ENCODE measurements around the gene PIK3CG.

PIK3CG gene

DNA sequence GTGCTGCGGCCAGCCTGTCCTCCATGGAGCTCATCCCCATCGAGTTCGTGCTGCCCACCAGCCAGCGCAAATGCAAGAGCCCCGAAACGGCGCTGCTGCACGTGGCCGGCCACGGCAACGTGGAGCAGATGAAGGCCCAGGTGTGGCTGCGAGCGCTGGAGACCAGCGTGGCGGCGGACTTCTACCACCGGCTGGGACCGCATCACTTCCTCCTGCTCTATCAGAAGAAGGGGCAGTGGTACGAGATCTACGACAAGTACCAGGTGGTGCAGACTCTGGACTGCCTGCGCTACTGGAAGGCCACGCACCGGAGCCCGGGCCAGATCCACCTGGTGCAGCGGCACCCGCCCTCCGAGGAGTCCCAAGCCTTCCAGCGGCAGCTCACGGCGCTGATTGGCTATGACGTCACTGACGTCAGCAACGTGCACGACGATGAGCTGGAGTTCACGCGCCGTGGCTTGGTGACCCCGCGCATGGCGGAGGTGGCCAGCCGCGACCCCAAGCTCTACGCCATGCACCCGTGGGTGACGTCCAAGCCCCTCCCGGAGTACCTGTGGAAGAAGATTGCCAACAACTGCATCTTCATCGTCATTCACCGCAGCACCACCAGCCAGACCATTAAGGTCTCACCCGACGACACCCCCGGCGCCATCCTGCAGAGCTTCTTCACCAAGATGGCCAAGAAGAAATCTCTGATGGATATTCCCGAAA lies 2.7 kb downstream of the PIK3CG start:
- Histone ChIP-seq H3K27me3 (no peaks in the 10 kb centered on the region), H3K36me3 (no peaks in the 10 kb centered on the region), H3K9me3 (no peaks in the 10 kb centered on the region), H3K4me3 (no peak overlapping the region), H3K27ac (no peak overlapping the region), H3K4me1 (no peaks in the 10 kb centered on the region)
- intact Hi-C loops (cut with DNase I; ENCODE audit: low total_unique reads) = no loop called here
- no peak for DNase-seq
- TF ChIP-seq, protein P1, sequence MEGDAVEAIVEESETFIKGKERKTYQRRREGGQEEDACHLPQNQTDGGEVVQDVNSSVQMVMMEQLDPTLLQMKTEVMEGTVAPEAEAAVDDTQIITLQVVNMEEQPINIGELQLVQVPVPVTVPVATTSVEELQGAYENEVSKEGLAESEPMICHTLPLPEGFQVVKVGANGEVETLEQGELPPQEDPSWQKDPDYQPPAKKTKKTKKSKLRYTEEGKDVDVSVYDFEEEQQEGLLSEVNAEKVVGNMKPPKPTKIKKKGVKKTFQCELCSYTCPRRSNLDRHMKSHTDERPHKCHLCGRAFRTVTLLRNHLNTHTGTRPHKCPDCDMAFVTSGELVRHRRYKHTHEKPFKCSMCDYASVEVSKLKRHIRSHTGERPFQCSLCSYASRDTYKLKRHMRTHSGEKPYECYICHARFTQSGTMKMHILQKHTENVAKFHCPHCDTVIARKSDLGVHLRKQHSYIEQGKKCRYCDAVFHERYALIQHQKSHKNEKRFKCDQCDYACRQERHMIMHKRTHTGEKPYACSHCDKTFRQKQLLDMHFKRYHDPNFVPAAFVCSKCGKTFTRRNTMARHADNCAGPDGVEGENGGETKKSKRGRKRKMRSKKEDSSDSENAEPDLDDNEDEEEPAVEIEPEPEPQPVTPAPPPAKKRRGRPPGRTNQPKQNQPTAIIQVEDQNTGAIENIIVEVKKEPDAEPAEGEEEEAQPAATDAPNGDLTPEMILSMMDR (IDR thresholded peaks at IDR 0.05) = no peak

DNA sequence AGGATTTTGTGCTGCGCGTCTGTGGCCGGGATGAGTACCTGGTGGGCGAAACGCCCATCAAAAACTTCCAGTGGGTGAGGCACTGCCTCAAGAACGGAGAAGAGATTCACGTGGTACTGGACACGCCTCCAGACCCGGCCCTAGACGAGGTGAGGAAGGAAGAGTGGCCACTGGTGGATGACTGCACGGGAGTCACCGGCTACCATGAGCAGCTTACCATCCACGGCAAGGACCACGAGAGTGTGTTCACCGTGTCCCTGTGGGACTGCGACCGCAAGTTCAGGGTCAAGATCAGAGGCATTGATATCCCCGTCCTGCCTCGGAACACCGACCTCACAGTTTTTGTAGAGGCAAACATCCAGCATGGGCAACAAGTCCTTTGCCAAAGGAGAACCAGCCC lies 3.3 kb downstream of the PIK3CG start:
- Histone ChIP-seq H3K27me3 (no peaks in the 10 kb centered on the region), H3K4me1 (no peaks in the 10 kb centered on the region), H3K27ac (no peak overlapping the region), H3K9me3 (no peaks in the 10 kb centered on the region), H3K4me3 (no peak overlapping the region), H3K36me3 (no peaks in the 10 kb centered on the region)
- intact Hi-C loops (cut with DNase I; ENCODE audit: low total_unique reads) = no loop called here
- TF ChIP-seq, protein P1 (IDR thresholded peaks at IDR 0.05) = no peak
- DNase-seq = no peak

DNA sequence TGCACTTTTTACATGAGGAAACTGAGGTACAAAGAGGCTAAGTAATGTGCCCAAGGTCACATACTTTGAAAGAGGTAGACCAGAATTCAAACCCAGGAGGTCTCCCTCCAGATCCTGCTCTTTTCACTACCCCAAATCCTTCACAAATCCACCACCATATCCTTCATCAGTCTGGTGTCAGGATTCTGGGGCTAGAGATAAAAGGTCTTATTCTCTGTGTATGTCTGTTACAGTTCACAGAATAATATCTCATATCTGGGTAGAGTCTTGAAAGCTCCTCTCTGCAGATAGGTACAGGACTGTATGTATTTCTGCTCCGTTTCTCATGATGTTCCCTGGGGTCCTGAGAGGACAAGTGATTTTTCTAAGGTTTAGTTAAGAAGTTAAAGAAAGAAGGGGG lies 4.9 kb downstream of the PIK3CG start:
- Histone ChIP-seq H3K9me3 (no peaks in the 10 kb centered on the region), H3K36me3 (no peaks in the 10 kb centered on the region), H3K4me1 (no peaks in the 10 kb centered on the region), H3K4me3 (no peak overlapping the region), H3K27me3 (no peaks in the 10 kb centered on the region), H3K27ac (no peak overlapping the region)
- DNase-seq = no peak
- intact Hi-C loops (cut with DNase I; ENCODE audit: low total_unique reads) = no loop called here
- TF ChIP-seq, protein P1 (IDR thresholded peaks at IDR 0.05) = no peak

DNA sequence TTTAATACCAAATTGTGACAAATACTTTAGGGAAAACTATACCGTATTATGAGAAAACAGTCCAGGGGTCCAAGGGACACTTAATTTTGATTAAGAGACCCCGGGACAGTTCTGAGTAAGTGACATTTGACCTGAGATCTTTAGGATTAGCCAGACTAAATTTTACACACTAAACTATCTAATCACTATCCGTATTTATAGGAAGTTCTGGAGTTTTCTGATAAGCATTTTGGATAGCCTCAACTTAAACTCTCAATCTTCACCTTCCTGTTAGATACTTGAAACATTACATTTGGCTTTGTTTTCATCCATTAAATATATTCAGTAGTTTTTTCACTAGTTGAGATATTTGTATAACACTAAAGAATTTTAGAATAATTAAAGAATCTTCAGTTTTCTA lies 5.4 kb downstream of the PIK3CG start:
- TF ChIP-seq, protein P1 (IDR thresholded peaks at IDR 0.05) = no peak
- Histone ChIP-seq H3K4me1 (no peaks in the 10 kb centered on the region), H3K27ac (no peak overlapping the region), H3K36me3 (no peaks in the 10 kb centered on the region), H3K4me3 (no peak overlapping the region), H3K9me3 (no peaks in the 10 kb centered on the region), H3K27me3 (no peaks in the 10 kb centered on the region)
- intact Hi-C loops (cut with DNase I; ENCODE audit: low total_unique reads) = no loop called here
- DNase-seq = no peak

DNA sequence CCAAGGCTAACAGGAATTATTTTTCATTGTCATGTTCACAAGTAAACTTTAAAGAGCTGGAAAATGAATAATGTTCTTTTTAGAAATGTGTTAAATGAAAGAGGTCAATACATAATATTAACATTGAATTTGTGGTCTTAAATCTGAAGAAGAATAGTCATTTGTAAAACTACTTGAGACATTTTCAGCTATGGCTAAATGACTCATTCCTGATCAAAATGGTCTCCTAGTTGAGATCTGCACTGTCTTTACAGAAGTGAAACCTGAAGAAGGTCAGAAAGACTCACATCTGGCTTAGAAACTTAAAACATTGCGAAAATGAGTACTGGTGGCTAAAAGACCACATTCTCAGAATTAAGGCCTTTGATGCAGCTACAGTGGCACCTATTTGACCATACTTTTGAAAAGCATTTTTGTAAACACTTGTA lies 5.9 kb downstream of the PIK3CG start:
- Histone ChIP-seq H3K9me3 (no peaks in the 10 kb centered on the region), H3K27ac (no peak overlapping the region), H3K36me3 (no peaks in the 10 kb centered on the region), H3K27me3 (no peaks in the 10 kb centered on the region), H3K4me3 (no peak overlapping the region), H3K4me1 (no peaks in the 10 kb centered on the region)
- intact Hi-C loops (cut with DNase I; ENCODE audit: low total_unique reads) = no loop called here
- DNase-seq = no peak
- TF ChIP-seq, protein P1 (IDR thresholded peaks at IDR 0.05) = no peak
